ENCODE results near the gene ANKRD44. TPM values are rescaled to one million over a fixed set of nuclear protein-coding genes. Genes with fewer than 3 reads are reported as not detected.

Gene ANKRD44
- total RNA-seq, 2 experiments from 2014 or later = 188 to 224 TPM

- Mint-ChIP-seq H3K36me3 (ENCODE audit: low read depth) (peaks cover 73% of the 10 kb centered on the region), H3K4me1 (ENCODE audit: low read depth) (peaks cover 18% of the 10 kb centered on the region), H3K4me3 (no peak overlapping the region), H3K9me3 (ENCODE audit: insufficient read depth) (no peaks in the 10 kb centered on the region), H3K27ac (no peak overlapping the region), H3K27me3 (ENCODE audit: low read depth) (no peaks in the 10 kb centered on the region)
- no peak for DNase-seq
- POLR2A ChIA-PET = no interaction called here
- CTCF ChIA-PET = interaction anchor here (1.5 kb wide), 1 partner anchor 17 kb away, joined by 6 read pairs; no protein-coding TSS in a partner anchor
- ATAC-seq = no peak
Observed at GRCh38 chr2:196994764-196995163, 315.8 kb downstream of the ANKRD44 start.

DNA sequence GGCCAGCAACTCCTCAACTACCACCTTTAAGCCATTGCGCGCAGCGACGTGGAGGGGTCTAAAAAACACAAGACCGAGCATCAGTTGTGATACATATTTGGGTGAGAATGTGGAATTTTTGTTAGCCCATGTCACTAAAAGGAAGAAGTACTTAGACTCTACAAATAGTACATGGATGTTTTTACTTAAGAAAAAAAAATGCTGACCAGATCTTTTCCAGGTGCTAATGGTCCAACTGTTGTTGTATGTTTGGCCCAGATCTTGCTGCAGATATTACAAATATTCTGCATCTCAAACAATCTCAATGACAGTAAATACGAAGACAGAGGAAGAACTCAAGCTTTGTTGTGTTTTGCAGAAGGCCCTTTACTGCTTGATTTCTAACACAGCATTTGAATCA lies 317.0 kb downstream of the ANKRD44 start:
- ChIA-PET CTCF (interaction anchor here (1.5 kb wide), 1 partner anchor 18 kb away, joined by 6 read pairs; no protein-coding TSS in a partner anchor), POLR2A (interaction anchor here (0.7 kb wide), 1 partner anchor 1034 kb away, joined by 4 read pairs; no protein-coding TSS in a partner anchor)
- Mint-ChIP-seq H3K4me3 (no peak overlapping the region), H3K9me3 (ENCODE audit: insufficient read depth) (no peaks in the 10 kb centered on the region), H3K27ac (peak overlapping the region; percentile 57), H3K27me3 (ENCODE audit: low read depth) (no peaks in the 10 kb centered on the region), H3K36me3 (ENCODE audit: low read depth) (peaks cover 75% of the 10 kb centered on the region), H3K4me1 (ENCODE audit: low read depth) (peaks cover 28% of the 10 kb centered on the region)
- ATAC-seq = no peak
- DNase-seq = no peak

DNA sequence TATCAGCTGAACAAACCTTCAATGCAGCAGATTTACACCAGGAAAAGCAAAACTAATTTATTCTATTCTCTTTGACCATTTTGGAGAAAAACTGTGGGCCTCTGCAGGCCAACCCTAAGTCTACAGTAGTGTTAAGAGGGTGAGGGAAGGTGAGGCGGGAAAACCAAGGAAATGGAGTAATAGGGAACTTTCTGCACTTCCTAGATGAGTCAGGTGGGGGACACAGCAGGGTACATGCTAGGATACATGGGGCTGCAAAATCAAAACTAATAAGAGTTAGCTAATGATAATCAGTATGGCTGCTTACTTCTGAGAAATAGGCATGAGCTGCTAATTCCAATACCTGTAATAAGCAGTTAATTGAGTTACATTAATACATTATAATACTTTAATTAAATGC lies 318.1 kb downstream of the ANKRD44 start:
- ATAC-seq = no peak

DNA sequence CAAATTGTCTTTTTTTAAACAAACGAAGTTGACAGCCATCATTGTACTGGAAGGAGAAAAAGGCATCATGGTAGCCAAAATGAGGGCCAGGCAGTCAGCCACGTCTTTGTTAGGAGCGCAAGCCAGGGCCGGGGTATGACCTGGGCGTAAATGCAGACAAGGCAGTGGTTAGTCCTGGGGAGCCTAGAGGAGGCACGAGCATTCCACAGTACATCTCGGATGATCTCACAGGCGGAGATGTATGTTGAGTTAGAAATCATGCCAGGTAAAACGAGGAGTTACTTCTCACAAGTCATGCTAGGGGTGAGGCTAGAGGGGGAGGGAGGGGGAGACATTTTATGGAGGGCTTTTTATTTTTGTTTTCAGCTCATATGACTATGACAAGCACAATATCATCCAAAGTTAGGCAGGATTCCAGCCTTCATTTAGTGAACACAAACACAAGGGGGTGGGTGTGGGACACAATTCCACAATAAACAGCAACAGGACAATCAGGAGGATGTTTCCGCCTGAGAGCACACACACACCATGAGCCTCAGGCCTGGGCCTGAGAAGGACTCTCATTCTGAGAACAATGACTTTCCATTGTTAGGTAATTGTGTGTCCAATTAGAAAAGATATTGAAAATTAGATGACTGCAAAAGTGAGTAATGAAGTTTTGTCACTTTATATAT lies 319.7 kb downstream of the ANKRD44 start:
- DNase-seq (no peak), ATAC-seq (no peak)
- Mint-ChIP-seq H3K4me1 (ENCODE audit: low read depth) (peaks cover 44% of the 10 kb centered on the region), H3K9me3 (ENCODE audit: insufficient read depth) (no peaks in the 10 kb centered on the region), H3K4me3 (no peak overlapping the region), H3K27me3 (ENCODE audit: low read depth) (no peaks in the 10 kb centered on the region), H3K36me3 (ENCODE audit: low read depth) (peaks cover 76% of the 10 kb centered on the region), H3K27ac (peak overlapping the region; percentile 4)
- ChIA-PET CTCF (interaction anchor here (0.6 kb wide), 1 partner anchor 12 kb away, joined by 3 read pairs; no protein-coding TSS in a partner anchor), POLR2A (interaction anchor here (3.5 kb wide), 1 partner anchor 63 kb away, joined by 21 read pairs; no protein-coding TSS in a partner anchor)

More for the DNA sequence above, 318.1 kb downstream of the ANKRD44 start:
- Mint-ChIP-seq H3K27me3 (ENCODE audit: low read depth) (no peaks in the 10 kb centered on the region), H3K9me3 (ENCODE audit: insufficient read depth) (no peaks in the 10 kb centered on the region), H3K4me3 (no peak overlapping the region), H3K4me1 (ENCODE audit: low read depth) (peaks cover 39% of the 10 kb centered on the region), H3K36me3 (ENCODE audit: low read depth) (peaks cover 73% of the 10 kb centered on the region), H3K27ac (no peak overlapping the region)
- POLR2A ChIA-PET = no interaction called here
- CTCF ChIA-PET = no interaction called here
- DNase-seq = no peak

GRCh38 chr2:196990092-196990491 lies 320.5 kb downstream of the ANKRD44 start:
- ATAC-seq = no peak
- no peaks in the 10 kb centered on the region for H3K9me3 Mint-ChIP-seq (ENCODE audit: insufficient read depth)
- DNase-seq = no peak
- H3K27ac Mint-ChIP-seq = peak overlapping the region; percentile 56
- ChIA-PET CTCF (interaction anchor here (0.6 kb wide), 1 partner anchor 239 kb away, joined by 3 read pairs; no protein-coding TSS in a partner anchor), POLR2A (interaction anchor here (3.5 kb wide), 1 partner anchor 62 kb away, joined by 21 read pairs; no protein-coding TSS in a partner anchor)
- H3K4me3 Mint-ChIP-seq = no peak overlapping the region
- peaks cover 47% of the 10 kb centered on the region for H3K4me1 Mint-ChIP-seq (ENCODE audit: low read depth)
- H3K36me3 Mint-ChIP-seq (ENCODE audit: low read depth) = peaks cover 76% of the 10 kb centered on the region
- H3K27me3 Mint-ChIP-seq (ENCODE audit: low read depth) = no peaks in the 10 kb centered on the region

DNA sequence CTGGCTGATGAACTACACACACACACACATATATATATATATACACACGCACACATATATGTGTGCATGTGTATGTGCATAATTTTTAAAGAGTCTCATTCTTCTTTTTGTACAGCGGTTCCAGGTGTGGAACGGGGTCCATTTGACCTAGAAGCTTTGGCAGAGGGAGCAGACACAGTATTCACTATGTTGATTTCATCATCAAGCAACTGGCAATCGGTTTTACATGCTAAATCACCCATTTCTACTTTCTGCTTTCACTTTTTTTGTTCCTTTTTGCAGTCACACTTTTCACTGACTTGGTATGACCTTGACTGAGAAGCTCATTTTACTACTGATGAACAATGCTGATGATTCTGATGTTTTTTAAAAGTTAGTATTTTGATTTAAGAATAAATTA lies 321.1 kb downstream of the ANKRD44 start:
- peaks cover 78% of the 10 kb centered on the region for H3K36me3 Mint-ChIP-seq (ENCODE audit: low read depth)
- H3K27me3 Mint-ChIP-seq (ENCODE audit: low read depth) = no peaks in the 10 kb centered on the region
- no peak overlapping the region for H3K4me3 Mint-ChIP-seq
- no peak for ATAC-seq
- peak overlapping the region; percentile 53 for H3K27ac Mint-ChIP-seq
- H3K4me1 Mint-ChIP-seq (ENCODE audit: low read depth) = peaks cover 47% of the 10 kb centered on the region
- DNase-seq = no peak
- no peaks in the 10 kb centered on the region for H3K9me3 Mint-ChIP-seq (ENCODE audit: insufficient read depth)
- ChIA-PET CTCF (interaction anchor here (0.6 to 2.1 kb wide), 4 partner anchors 24 to 380 kb away, joined by 3 to 6 read pairs (median 4); no protein-coding TSS in a partner anchor), POLR2A (interaction anchor here (0.7 to 3.5 kb wide), 2 partner anchors 62 to 64 kb away, joined by 3 to 21 read pairs; no protein-coding TSS in a partner anchor)

- Mint-ChIP-seq H3K36me3 (ENCODE audit: low read depth) (peaks cover 75% of the 10 kb centered on the region), H3K4me1 (ENCODE audit: low read depth) (peaks cover 47% of the 10 kb centered on the region), H3K27me3 (ENCODE audit: low read depth) (no peaks in the 10 kb centered on the region), H3K27ac (peak overlapping the region; percentile 62), H3K4me3 (no peak overlapping the region), H3K9me3 (ENCODE audit: insufficient read depth) (no peaks in the 10 kb centered on the region)
- CTCF ChIA-PET = interaction anchor here (0.7 to 2.1 kb wide), 10 partner anchors 23 to 381 kb away, joined by 3 to 6 read pairs (median 4); no protein-coding TSS in a partner anchor
- ATAC-seq (no peak), DNase-seq (no peak)
- POLR2A ChIA-PET = interaction anchor here (0.6 to 3.5 kb wide), 5 partner anchors 24 to 465 kb away, joined by 3 to 21 read pairs (median 4); partner anchors contain the start of gene COQ10B
Observed at GRCh38 chr2:196988639-196989038, 321.9 kb downstream of the ANKRD44 start.

DNA sequence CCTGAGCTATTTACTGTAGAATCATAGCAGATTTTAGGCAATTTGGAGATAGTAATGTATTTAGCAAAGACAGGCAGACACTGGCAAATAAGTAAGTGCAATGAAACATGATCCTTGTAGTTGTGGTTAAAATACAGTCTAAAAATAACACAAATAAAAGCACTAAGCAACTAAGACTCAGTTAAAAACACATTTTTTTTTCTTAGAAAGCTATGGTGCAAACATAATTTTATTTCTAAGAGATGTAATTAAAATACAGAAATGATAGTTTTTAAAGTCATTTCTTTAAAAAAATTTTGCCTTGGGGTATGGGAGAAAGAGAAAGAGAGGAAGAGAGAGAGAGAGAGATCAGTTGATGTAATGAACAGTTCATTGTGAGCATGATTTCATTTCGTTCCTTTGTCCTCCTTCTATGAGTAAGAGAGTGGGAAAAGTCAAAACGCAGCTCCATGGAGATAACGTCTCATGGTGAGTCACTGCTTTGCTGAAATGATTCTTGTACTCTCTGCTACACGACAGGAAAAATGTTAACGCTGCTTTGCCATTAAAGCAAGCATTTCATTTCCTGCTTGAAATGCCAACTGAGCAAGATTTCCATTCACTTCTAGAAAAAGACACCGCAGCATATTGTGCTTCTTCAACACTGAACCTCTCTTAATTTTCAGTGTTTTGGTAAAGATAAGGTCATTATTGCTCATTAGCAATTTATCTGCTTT lies 322.8 kb downstream of the ANKRD44 start:
- ATAC-seq = peak; percentile 85
- peak overlapping the region; percentile 76 for H3K27ac Mint-ChIP-seq
- H3K36me3 Mint-ChIP-seq (ENCODE audit: low read depth) = peaks cover 68% of the 10 kb centered on the region
- H3K27me3 Mint-ChIP-seq (ENCODE audit: low read depth) = no peaks in the 10 kb centered on the region
- no peaks in the 10 kb centered on the region for H3K9me3 Mint-ChIP-seq (ENCODE audit: insufficient read depth)
- peak overlapping the region; percentile 31 for H3K4me3 Mint-ChIP-seq
- H3K4me1 Mint-ChIP-seq (ENCODE audit: low read depth) = peaks cover 47% of the 10 kb centered on the region
- peak; percentile 45 for DNase-seq
- ChIA-PET POLR2A (interaction anchor here (0.6 to 3.5 kb wide), 4 partner anchors 60 to 465 kb away, joined by 3 to 21 read pairs (median 4); partner anchors contain the start of gene COQ10B), CTCF (interaction anchor here (0.9 to 2.1 kb wide), 9 partner anchors 24 to 382 kb away, joined by 3 to 6 read pairs (median 4); no protein-coding TSS in a partner anchor)

GRCh38 chr2:196987298-196987648 lies 323.3 kb downstream of the ANKRD44 start:
- Mint-ChIP-seq H3K4me1 (ENCODE audit: low read depth) (peaks cover 47% of the 10 kb centered on the region), H3K27me3 (ENCODE audit: low read depth) (no peaks in the 10 kb centered on the region), H3K27ac (no peak overlapping the region), H3K36me3 (ENCODE audit: low read depth) (peaks cover 69% of the 10 kb centered on the region), H3K4me3 (no peak overlapping the region), H3K9me3 (ENCODE audit: insufficient read depth) (no peaks in the 10 kb centered on the region)
- CTCF ChIA-PET = interaction anchor here (0.9 to 2.1 kb wide), 6 partner anchors 24 to 236 kb away, joined by 3 to 6 read pairs (median 4); no protein-coding TSS in a partner anchor
- DNase-seq (no peak), ATAC-seq (no peak)
- POLR2A ChIA-PET = interaction anchor here (1.1 to 3.5 kb wide), 2 partner anchors 60 to 61 kb away, joined by 3 to 21 read pairs; no protein-coding TSS in a partner anchor

GRCh38 chr2:196985511-196986183 lies 324.9 kb downstream of the ANKRD44 start:
- ATAC-seq (no peak), DNase-seq (no peak)
- Mint-ChIP-seq H3K27me3 (ENCODE audit: low read depth) (no peaks in the 10 kb centered on the region), H3K36me3 (ENCODE audit: low read depth) (peaks cover 58% of the 10 kb centered on the region), H3K27ac (no peak overlapping the region), H3K4me1 (ENCODE audit: low read depth) (peaks cover 38% of the 10 kb centered on the region), H3K4me3 (no peak overlapping the region), H3K9me3 (ENCODE audit: insufficient read depth) (no peaks in the 10 kb centered on the region)
- ChIA-PET POLR2A (interaction anchor here (1.4 kb wide), 1 partner anchor 58 kb away, joined by 5 read pairs; no protein-coding TSS in a partner anchor), CTCF (interaction anchor here (1.4 kb wide), 1 partner anchor 9 kb away, joined by 3 read pairs; no protein-coding TSS in a partner anchor)

DNA sequence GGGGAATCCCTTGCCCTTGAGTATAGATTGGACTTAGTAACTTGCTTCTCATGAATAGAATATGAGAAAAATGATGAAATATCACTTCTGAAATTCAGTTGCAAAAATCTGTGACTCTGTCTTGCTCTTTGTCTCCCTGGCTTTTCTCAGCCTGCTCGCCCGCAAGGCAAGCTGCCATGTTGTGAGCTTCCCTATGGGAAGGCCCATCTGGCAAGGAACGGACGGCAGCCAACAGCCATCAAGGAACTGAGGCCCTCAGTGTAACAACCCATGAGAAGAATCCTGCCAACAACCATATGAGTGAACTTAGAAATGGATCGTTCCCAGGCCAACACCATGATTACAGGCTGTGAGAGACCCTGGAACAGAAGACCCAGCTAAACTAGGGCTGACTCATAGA lies 325.7 kb downstream of the ANKRD44 start:
- no peaks in the 10 kb centered on the region for H3K9me3 Mint-ChIP-seq (ENCODE audit: insufficient read depth)
- H3K27me3 Mint-ChIP-seq (ENCODE audit: low read depth) = no peaks in the 10 kb centered on the region
- ATAC-seq = no peak
- H3K36me3 Mint-ChIP-seq (ENCODE audit: low read depth) = peaks cover 51% of the 10 kb centered on the region
- DNase-seq = no peak
- H3K4me1 Mint-ChIP-seq (ENCODE audit: low read depth) = peaks cover 30% of the 10 kb centered on the region
- no peak overlapping the region for H3K27ac Mint-ChIP-seq
- POLR2A ChIA-PET = interaction anchor here (1.4 kb wide), 1 partner anchor 57 kb away, joined by 5 read pairs; no protein-coding TSS in a partner anchor
- no peak overlapping the region for H3K4me3 Mint-ChIP-seq
- CTCF ChIA-PET = interaction anchor here (1.4 kb wide), 1 partner anchor 9 kb away, joined by 3 read pairs; no protein-coding TSS in a partner anchor

Measured in activated CD8-positive, alpha-beta T cell treated with anti-CD3 and anti-CD28 coated beads, Interleukin-2, amount 10 ng/mL, durations not matched to agents 7 days and 5 days (primary cell).